ENCODE data around the gene SORBS1. TPM values are rescaled to one million over a fixed set of nuclear protein-coding genes. Genes with fewer than 3 reads are reported as not detected.

SORBS1 gene
- total and polyA plus RNA-seq, 9 of the 15 experiments (the other 6 are each of a cell fraction or from before 2014, with no cell fraction given), result 2.0 to 13.3 (median 6.5) TPM

DNA sequence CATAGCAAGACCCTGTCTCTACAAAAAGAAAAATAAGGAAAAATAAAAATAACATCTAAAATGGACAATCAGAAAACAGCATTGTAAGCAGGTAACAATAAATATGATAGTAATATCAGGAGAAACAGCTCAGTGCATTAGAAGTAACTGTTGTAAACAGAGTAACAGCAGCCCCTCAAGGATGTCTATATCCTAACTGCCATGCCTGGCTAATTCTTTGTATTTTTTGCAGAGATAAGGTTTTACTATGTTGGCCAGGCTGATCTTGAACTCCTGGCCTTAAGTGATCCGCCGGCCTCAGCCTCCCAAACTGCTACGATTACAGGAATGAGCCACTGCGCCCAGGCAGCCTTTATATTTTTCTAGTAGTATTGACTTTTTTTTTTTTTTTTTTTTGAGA is 7.5 kb downstream of the SORBS1 start (continued):
- TF ChIP-seq ZNF3 (CRISPR knock-in tag; IDR thresholded peaks at IDR 0.05), result no peak

DNA sequence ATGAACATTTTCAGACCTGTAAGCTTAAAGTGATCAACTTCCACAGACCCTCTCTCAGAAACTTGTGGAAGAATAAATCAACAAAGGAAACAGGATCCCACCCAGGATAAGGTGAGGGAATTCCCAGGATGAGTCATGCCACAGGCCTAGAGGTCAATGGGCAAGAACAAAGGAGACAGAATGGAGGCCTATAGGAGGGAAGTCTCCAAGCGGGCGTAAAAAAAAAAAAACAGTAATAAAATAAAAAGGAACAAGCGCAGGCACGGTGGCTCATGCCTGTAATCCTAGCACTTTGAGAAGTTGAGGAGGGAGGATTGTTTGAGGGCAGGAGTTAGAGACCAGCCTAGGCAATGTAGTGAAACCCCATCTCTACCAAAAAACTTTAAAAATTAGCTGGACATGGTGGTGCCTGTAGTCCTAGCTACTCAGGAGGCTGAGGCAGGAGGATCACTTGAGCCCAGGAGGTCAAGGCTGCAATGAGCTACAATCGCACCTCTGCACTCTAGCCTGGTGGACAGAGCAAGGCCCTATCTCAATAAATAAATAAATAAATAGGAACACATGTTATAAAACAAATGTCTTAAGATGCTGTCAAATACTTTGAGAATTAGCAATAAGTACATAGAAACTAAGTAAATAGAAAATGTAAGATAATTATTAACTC is 8.4 kb downstream of the SORBS1 start:
- intact Hi-C loops (cut with micrococcal nuclease), result no loop called here
- no peak overlapping the region for H3K9ac ChIP-seq (ENCODE audit: insufficient read depth in 1 of 2, low read depth in 2 of 2, low read length in 2 of 2)

More for the DNA sequence above, 8.4 kb downstream of the SORBS1 start:
- no peak for DNase-seq (ENCODE audit: extremely low read depth in 1 of 4, low spot score in 3 of 4)
- no peak for ATAC-seq
- Histone ChIP-seq H3K4me2 (ENCODE audit: insufficient read depth, low read length) (no peak overlapping the region), H3K9me3 (replicated peaks; ENCODE audit: control insufficient read depth, insufficient read depth, low read depth, low read length) (no peaks in the 10 kb centered on the region), H2AFZ (ENCODE audit: low read depth, low read length) (no peak overlapping the region), H3K36me3 (ENCODE audit: control insufficient read depth, insufficient read depth, low read length) (no peaks in the 10 kb centered on the region), H3K27ac (ENCODE audit: extremely low read depth, low read depth, low read length) (no peak overlapping the region), H3K4me3 (no peak overlapping the region), H3K79me2 (ENCODE audit: control insufficient read depth, insufficient read depth, low read length) (no peaks in the 10 kb centered on the region), H3K4me1 (replicated peaks in 1 of 2; ENCODE audit: control insufficient read depth in 2 of 2, insufficient read depth in 2 of 2, low read length in 2 of 2) (peaks cover 0 to 9% of the 10 kb centered on the region in 2 experiments; a peak in 3 of 5 replicates), H3K27me3 (ENCODE audit: control insufficient read depth in 2 of 2, insufficient read depth in 2 of 2, low read length in 2 of 2) (no peaks in the 10 kb centered on the region), H3K9me1 (ENCODE audit: control insufficient read depth, insufficient read depth, low read length) (no peaks in the 10 kb centered on the region), H4K20me1 (replicated peaks; ENCODE audit: control insufficient read depth, insufficient read depth, low read length) (no peaks in the 10 kb centered on the region)
- no TSS peak for BruUV-seq (replicated peaks)
- in situ Hi-C loops (cut with MboI), result no loop called here
- POLR2A ChIA-PET, result interaction anchor here (2.2 kb wide), 1 partner anchor 10 kb away, joined by 7 read pairs; no protein-coding TSS in a partner anchor
- peak; percentile 19 for FAIRE-seq
- 89% methylated on average over 1 of the region's 5 CpGs for WGBS (ENCODE audit: insufficient coverage, low coverage, missing lambda C conversion rate)
- TF ChIP-seq, protein P1, sequence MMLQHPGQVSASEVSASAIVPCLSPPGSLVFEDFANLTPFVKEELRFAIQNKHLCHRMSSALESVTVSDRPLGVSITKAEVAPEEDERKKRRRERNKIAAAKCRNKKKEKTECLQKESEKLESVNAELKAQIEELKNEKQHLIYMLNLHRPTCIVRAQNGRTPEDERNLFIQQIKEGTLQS (IDR thresholded peaks at IDR 0.05), result 0 out of 2 replicates have a peak, but pooled peaks have one; percentile 20
- TF ChIP-seq, protein P1 (CRISPR knock-in tag; conservative IDR thresholded peaks at IDR 0.05), result no peak
- no peak for TF ChIP-seq FOXA3 (CRISPR knock-in tag; conservative IDR thresholded peaks at IDR 0.05 in 1 of 2, IDR thresholded peaks at IDR 0.05 in 1 of 2)
- CTCF ChIA-PET (ENCODE audit: low intra/inter-chr PET ratio), result no interaction called here
